Endothelial cell of umbilical vein (primary cell): Measurements from ENCODE around the gene BRINP2.

Experiments used
- CTCF ChIP-seq, 2 donors: IDR thresholded peaks; 1 replicate in 1 of 2; 2 replicates in 1 of 2; pipeline ENCODE4 v1.5.1; 2011; ENCODE audit warnings: low read length in 2 of 2, mild to moderate bottlenecking in 2 of 2, moderate library complexity in 2 of 2, control low read depth in 1 of 2, inconsistent platforms in 1 of 2, low read depth in 1 of 2; ENCODE audit not compliant: insufficient read depth in 1 of 2; ENCODE audit errors: extremely low read depth in 1 of 2
- EZH2 ChIP-seq: IDR thresholded peaks from 2 replicates; pipeline ENCODE4 v1.6.1; 2012; ENCODE audit warnings: borderline replicate concordance, low read depth, mild to moderate bottlenecking, moderate library complexity, low read length, inconsistent platforms; ENCODE audit not compliant: severe bottlenecking
- JUN ChIP-seq: IDR thresholded peaks from 2 replicates; pipeline ENCODE4 v1.6.1; 2011; ENCODE audit warnings: borderline replicate concordance, low read depth; ENCODE audit not compliant: insufficient read length, insufficient read depth
- MYC ChIP-seq: IDR thresholded peaks from one replicate; pipeline ENCODE4 v1.6.1; 2011; ENCODE audit warnings: mild to moderate bottlenecking, low read depth, low read length
- POLR2A ChIP-seq: IDR thresholded peaks from 2 replicates; pipeline ENCODE4 v1.6.1; 2012; ENCODE audit warnings: low read depth, mild to moderate bottlenecking, control low read depth, low read length
- POLR2AphosphoS5 ChIP-seq: IDR thresholded peaks from 2 replicates; pipeline ENCODE4 v1.6.1; 2012; ENCODE audit warnings: low read depth, mild to moderate bottlenecking, control low read depth, low read length, moderate library complexity; ENCODE audit not compliant: insufficient read depth

- TF ChIP-seq CTCF (IDR thresholded peaks at IDR 0.05; ENCODE audit: extremely low read depth in 1 of 2, insufficient read depth in 1 of 2, low read depth in 1 of 2, low read length in 2 of 2) (no peak), EZH2 (no peak), MYC (no peak), JUN (no peak), POLR2AphosphoS5 (no peak), POLR2A (no peak)
Observed at GRCh38 chr1:177200290-177200689, 29.5 kb downstream of the BRINP2 start.
